Glomerular endothelial cell (primary cell): ENCODE results near the gene MEGF6. TPM values are rescaled to one million over a fixed set of nuclear protein-coding genes. Genes with fewer than 3 reads are reported as not detected.

Experiments used
- DNase-seq: peaks from one replicate; pipeline ENCODE4 v3.0.0-alpha.2; 2011; ENCODE audit warnings: low read depth, low spot score; ENCODE audit errors: extremely low read depth
- total RNA-seq: library from RNA; depleted of rRNA; stranded (reverse); fragments of >200 nt; gene quantifications from 2 replicates; pipeline ENCODE4 v1.2.3, GENCODE V29; 2015

Gene MEGF6
- total RNA-seq, 1 donor from 2014 or later: 57.6 TPM

DNA sequence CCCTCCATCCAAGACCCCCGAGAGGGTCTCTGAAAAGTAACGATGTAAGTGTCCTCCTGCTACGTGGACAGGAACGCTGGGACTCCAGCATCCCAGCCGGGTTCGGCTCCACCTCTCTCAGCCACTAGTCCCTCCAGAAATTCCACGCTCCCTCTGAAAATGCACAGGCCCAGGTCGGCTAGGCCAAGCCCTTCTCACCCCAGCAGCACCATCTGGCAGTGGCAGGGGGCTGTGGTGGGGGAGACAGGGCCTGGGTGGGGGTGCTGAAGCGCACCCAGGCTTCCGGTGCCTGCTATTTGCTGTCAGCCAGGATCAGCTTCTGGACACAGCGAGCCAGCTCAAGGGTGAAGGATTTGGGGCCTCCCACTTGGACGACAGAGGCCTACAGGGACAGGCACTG, 83.5 kb downstream of the MEGF6 start:
- no peak for DNase-seq

DNA sequence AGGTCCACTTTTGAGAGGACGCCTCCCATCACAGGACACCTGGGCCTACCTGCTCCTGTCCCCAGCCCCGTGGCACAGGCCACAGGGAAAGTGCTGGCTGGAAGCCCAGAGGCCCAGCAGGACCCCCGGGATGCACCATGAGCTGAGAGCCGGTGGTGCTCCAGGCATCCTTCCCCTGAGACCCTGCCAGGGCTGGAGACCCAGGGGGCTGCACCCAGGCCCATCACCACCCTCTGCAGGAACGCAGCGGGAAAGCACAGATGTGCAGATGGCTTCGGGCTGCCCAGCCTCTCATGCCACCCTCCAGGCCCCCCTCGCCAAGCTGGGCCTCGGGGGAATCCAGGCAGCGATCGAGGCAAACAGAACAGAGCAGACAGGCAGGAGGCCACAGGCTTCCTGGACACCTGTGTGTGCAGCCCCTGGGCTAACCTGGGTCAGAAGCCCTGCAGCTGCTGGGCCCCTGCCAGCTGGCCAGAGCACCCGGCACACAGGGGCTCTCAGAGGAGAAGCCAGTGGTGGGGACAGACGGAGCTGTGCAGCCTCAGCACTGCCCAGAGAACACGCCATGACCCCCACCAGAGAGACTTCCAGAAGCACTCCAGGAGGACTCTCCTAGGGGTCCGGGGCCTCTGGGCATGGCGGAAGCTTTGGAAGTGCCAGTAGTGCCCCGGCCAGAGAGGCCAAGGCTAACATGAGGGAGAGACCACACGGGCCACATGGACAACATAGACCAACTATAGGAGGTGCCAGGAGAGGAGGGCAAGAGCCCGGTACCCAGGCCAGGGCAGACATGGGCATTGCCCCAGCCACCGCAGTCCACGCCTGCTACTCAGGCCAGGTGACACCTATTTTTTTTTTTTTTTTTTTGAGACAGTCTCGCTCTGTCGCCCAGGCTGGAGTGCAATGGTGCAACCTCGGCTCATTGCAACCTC, 85.5 kb downstream of the MEGF6 start:
- no peak for DNase-seq

DNA sequence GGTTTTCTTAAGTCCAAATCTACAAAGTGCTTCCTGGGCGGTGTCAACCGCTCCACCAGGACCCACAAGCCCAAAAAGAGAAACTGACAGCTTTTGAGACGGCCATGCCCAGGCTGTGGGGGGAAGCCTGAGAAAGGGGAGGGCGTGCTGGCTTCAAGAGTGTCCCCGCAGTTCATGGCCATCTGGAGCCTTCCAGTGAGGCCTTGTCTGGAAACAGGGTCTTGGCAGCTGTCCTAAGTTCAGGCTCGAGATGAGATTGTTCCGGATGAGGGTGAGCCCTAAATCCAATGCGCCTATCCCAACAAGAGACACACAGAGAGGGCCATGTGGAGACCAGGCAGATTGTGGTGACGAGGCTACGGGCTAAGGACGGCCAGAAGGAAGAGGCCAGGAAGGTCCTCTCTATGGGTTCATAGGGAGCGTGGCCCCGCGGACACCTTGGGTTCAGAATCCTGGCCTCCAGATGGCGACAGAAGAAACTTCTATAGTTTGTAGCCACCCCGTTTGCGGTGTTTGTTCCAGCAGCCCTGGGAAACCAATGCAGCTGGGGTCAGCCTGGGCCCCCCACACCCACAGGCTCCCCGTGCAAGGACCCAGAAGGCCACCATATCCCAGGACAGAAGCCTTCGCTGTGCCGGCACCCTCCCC, 86.6 kb downstream of the MEGF6 start:
- DNase-seq: no peak

DNA sequence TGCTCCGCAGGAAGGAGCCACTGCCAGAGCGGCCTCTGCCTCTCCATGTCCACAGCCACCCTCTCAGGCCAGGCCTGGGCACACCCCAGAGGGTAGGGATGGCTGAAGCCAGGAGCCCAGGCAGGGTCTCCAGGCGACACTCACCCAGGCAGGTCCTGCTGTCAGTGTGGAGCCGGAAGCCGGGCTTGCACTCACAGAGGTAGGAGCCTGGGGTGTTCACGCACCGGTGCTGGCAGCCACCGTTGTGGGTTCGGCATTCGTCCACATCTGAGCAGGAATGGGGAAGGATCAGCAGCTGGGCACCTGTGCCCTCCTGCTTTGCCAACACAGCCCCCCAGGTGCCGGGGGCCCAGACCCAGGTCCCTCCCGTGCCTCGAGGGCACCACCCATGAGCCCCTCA, 87.3 kb downstream of the MEGF6 start:
- no peak for DNase-seq

DNA sequence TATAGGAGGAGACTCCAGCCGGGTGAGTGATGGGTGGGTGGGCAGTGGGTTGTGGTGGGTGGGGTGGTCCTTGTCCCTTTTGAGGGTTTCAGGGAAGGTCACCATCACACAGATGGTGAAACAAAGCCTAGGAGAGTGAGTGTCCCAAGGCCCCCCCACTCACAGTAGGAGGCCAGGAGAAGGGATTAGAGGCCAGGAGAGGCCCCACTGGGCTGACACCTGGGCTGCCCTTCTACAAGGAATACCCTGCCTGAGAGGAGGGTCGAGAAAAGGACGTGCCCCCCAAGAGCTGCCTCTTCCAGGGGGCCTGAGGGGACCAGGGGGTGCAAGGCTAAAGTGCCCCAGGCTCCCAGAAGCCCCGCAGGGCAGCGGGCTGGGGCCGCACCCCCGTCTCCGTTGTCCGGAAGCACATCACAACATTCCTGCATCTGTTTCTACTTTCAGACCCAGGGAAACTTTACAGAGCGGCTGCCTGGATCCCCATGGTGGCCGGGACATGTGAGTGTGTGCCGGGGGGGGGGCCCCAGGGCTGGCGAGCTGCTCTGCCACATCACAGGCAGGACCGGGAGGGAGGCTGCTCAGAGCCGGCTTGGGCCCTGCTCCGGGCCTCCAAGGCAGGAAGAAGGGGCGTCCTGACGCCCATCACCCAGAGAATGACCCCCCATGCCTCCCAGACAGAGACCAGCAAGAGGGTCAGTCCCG, 88.6 kb downstream of the MEGF6 start:
- DNase-seq: no peak

DNA sequence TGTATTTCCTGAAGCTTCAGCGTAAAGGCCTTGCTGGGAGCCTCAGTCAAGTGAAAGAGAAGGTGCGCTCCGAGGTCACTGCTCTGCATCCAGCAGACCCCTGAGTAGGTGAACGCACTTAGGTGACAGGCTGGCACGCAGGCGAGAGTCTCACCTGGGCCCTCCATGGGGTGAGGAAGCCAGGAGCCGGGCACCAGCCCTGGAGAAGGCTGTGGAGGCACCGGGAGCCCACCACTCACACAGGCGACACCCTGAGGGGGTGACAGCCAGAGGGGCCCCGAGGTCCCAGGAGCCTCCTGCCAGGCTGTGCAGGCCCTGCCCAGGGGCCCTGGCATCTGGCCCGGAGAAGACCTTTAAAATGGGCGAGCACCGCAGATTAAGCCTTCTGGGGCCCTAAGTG, 89.2 kb downstream of the MEGF6 start:
- DNase-seq: no peak

DNA sequence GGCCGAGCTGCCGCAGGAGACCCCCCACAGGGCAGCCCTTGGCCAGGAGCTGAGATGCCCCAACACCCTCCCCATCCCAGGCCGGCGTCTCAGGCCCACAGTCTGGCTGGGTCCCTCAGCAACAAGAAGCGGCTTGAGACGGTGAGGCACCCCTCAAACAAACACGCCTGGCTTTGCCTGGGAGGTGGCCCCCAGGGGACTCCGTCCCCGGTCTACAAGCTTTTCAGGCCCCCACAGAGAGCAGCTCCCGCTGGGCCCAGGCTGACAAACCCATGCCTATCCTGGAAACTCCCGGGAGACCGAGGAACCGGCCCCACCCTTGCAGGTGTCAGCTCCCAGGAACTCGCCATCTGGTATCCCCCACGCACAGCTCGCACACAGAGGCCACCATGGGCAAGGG, 89.9 kb downstream of the MEGF6 start:
- no peak for DNase-seq

DNA sequence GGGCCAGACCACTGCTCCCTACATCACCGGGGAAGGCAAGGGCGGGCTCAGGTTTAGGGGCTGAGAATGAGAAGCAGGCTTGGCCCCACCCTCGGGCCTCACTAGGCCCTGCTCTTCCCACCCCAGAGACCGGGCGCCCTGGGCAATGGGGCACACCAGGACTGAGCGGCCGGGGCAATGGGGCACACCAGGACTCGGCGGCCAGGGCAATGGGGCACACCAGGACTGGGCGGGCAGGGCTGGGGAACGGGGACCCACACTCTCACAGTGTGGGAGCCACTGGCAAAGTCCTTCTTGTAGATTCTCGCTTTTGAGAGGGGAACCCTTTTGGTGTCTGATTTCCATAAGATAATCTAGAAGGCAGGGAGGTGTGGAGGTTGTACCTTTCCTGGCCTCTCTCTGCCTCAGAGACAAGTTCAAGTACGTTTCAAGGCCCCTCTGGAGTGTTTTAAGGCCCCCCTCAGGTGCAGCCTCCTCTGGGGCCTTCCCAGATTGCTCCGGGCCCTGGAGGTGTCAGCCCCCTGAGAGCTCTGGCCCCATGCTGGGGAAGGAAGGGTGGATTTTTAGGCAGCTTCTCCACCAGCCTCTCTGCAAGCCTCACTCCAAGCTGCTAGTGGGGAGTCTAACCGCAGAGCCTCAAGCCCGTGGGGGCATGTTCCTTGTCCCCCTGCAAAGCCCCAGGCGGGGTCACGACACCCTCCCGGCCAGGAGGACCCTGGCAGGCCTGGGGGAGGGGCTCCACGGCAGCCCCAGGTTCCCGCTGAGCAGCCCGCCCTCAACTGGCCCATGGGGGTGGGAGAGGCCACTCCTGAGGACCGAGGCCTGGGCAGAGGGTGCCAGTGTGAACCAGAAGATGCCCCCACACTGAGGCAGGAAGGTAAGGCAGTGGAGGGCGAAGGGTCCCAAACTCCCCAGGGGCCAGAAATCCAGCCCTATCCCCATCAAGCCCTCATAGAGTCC, 90.6 kb downstream of the MEGF6 start:
- no peak for DNase-seq

DNA sequence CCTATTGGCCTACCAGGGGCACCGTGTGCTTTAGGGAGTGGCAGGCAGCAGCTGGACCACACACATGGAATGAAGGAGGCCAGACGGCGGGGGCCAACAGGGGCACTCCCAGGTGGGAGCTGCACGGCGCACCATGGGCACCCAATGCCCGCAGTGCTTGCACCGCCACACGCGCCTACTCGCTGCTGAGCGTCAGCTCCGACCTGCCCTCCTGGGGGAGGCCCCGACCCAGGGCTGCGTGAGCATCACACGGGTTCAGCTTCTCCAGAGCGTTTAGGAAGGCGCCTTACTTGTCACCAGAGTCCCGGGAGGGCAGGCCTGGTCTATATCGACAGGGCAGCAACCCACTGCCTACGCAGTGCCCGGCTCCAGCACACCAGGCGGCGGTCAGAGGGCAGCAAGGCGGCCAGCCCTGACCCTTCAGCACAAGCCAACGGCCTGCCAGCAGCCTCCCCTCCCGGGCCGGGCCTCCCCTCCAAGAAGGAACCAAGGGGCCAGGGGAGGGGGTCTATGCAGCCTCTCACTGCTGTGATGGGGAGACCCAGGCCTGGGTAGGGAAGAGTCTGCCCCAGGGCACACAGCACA, 91.9 kb downstream of the MEGF6 start:
- no peak for DNase-seq

DNA sequence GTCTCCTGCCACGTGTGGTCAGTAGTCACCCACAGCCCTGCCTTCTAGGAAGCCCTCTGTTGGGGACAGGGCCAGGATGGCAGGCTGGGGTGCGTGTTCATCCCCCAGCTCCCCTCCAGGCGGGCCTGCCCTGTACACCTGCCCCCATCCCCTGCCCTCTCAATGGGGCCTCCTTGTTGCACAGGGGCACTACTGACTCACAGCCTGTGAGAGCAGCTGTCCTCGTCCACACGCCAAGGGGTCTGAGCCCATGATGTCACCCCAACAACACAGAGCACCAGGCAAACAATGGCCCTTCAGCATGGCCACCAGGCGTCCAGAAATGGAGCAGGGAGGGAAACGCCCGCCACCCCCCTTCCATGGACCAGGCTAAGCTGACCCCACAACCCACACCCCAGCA, 92.6 kb downstream of the MEGF6 start:
- DNase-seq: no peak

DNA sequence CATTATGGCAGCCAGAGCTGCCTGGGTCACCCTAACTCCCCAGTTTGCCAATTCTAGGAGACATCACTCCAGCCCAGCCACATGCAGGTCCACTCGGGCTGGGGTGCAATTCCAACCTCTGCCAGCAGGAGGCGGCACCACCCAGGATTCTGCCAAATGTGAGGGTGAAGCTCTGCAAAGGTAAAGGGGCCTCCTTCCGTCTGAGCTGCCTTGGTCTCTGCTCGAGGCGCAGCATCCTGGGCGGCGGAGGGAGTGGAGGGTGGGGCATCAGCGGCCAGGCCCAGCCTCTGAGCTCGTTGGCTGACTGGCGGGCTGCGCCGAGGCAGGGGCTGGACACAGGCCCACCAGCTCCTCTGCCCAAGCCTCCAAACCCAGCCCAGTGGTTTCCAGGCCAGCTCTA, 93.1 kb downstream of the MEGF6 start:
- no peak for DNase-seq

DNA sequence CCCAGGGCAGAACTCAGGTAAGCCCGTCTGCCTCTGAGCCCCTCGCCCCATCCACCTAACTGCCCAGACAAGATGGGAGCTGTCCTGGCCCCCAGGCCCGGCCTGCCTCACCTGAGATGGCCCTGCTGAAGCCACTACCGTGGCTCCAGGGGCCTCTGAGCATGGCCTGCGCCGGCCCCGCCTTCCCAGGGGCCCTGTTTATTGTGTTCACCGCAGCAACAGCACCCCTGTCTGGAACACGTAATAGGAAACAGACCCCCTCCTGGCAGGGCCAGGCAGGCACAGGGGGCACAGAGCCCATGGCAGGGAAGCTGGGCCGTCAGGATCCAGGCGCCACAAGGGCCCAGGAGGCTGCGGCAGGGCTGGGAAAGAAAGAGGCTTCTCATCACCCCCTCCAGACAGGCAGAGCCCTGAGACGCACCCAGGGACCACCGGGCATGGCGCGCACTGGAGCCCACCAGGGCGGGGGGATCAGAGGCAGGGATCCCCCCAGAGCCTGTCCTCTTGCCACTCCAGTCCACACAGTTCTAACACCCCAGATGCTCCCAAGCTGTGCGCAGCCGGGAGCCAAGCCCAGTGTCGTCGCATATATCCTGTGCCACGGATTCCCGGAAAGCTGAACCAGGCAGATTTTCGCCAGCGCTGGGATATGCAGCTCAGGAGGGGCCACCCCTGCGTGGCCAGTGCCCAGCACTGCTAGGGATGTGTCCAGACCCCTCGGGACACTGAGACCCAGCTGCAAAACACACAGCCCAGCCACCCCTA, 94.2 kb downstream of the MEGF6 start:
- no peak for DNase-seq

DNA sequence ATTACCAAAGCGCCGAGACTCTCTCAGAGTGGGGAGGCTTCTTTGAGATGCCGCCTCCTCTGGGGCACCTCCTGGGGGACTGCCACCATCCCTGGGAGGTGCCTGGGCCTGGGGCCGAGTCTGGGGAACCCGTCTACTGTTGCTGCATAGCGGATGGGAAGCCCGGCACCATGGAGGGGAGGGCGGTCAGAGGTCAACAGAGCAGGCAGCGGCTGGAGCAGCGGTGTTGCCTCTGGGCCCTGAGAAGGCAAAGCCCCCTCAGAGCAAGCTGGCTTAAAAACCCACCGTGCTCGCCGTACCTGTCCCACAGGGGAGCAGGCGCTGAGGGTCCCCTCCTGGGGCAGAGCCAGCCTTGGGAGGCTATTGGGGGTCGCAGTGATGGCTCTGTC, 94.8 kb downstream of the MEGF6 start:
- no peak for DNase-seq

DNA sequence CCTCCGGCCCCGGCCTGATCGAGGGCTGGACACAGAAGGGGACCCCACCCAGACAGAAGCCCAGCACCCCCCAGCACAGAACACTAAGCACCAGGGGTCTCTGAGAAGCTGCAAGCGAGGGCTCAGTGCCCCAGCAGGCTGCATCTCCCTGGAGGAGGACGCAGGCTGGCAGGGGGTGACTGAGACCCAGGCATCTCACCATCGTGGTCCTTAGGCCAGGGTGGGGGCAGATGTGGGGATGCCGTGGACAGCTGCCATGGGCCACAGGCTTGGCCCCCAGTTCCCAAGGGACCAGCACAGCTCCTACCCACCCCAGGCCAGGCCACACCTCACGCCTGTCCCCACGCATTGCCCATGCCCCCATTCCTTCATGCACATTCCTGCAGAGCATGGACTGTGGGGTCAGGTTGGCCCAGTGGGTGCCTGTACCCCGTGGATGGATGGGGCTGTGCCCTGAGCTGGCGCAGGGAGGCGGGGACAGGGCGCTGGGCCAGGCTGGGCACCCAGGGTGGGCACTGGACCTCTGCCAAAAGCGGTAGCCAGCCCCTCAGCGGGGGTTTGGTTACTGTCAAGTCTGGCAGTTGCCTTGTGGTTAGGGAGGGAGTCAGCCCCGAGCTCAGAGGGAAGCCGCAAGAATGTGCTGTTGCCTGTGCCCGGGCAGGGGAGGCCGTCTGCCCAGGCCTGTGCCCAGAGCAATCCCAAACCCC, 95.4 kb downstream of the MEGF6 start:
- no peak for DNase-seq

DNA sequence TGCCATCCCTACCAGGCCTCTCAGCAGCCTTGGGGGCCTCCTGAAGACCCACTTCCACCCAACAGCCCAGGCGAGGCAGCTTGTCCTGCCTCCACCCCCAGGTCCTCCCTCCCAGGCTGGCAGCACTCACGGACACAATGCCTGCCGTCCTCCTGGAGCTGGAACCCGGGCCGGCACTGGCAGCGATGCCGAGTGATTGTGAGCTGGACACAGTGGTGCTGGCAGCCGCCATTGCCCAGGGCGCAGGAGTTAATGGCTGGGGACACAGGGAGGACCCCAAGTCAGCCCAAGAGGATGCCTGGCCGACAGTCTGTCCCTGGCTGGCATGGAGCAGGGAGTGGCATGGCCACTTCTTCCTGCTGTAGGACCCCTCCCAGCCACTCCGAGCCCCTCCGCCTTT, 96.0 kb downstream of the MEGF6 start:
- DNase-seq: no peak

DNA sequence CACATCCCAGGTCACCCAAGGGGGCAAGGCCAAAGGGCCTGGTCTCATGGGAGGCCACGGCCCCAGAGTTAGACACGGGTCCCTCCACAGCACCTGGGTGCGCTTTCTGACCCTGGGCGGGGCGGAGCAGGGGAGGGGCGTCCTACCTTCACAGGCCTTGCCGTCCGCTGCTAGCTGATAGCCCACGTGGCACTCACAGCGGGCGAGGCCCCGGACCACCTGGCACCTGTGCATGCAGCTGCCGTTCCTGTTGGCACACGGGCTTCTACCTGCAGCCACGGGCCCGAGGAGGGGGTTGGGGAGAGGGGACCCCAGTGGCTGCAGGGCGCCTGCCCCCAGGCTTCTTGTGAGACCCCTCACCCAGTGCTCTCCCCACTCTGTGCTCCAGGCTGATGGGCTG, 96.9 kb downstream of the MEGF6 start:
- DNase-seq: no peak

DNA sequence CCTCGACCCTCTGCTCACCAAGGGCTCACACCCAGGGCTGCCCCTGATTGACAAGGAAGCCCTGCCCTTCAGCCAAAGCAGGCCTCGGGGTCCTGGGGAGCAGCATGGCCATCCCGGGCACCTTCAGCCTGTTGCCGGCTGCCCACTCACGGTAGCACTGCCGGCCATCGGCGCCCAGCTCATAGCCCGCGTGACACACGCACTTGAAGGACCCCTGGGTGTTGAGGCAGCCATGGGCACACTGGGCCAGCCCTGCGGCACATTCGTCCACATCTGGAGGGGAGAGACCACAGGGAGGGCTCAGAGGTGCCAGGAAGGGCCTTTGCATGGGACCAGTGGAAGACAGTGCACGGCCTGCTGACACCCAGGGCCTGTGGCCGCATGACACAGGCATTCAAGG, 99.5 kb downstream of the MEGF6 start:
- DNase-seq: no peak

DNA sequence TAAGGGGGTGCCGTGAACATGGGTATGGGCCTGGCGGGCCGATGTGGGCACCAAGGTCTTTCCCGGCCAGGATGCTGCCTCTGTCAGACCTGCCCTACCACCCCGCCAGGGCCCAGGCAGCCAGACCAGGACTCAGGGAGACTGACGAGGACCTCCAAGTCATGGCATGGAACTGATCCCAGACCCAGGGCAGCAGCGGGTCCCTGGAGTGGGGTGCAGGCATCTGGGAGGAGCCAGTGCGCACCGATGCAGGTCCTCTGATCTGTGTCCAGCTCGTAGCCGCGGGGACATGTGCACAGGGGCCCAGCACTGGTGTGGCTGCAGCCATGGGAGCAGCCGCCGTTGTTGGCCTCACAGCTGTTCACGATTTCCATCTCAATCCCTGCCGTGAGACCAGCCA, 100.0 kb downstream of the MEGF6 start:
- DNase-seq: no peak

DNA sequence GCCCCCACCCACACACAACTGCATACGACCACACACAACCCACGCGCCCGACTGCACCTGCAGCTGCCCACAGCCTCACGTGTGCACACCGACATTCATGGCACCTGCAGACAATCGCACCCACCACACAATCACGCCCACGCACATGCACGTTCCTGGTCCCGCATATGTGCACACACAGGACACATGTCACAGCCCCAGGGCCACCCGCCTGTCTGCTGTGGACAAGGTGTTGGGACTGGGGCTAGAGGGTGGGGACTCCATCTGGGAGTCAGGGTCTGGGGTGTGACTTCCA, 100.4 kb downstream of the MEGF6 start:
- DNase-seq: no peak
